GM12891 (cell line): ENCODE data around the gene OLFM3.

Source experiments
- DNase-seq: peaks from one replicate; pipeline ENCODE4 v3.0.0; 2011; ENCODE audit warnings: low spot score; ENCODE audit not compliant: insufficient read length
- FAIRE-seq: peaks from 2 replicates; lab custom pipeline; 2011; peaks lifted over from hg19 to GRCh38; lab: Jason Lieb, UNC
- PAX5 ChIP-seq: IDR thresholded peaks from 2 replicates; pipeline ENCODE4 v1.6.1; 2011; ENCODE audit warnings: low read length, moderate library complexity, mild to moderate bottlenecking; ENCODE audit not compliant: insufficient read depth, severe bottlenecking
- POLR2A ChIP-seq: IDR thresholded peaks from 2 replicates; pipeline ENCODE4 v1.6.1; 2011; ENCODE audit warnings: low read depth, low read length, control low read depth
- POLR2AphosphoS5 ChIP-seq: IDR thresholded peaks from 2 replicates; pipeline ENCODE4 v1.6.1; 2011; ENCODE audit warnings: low read depth, low read length, control low read depth
- POU2F2 ChIP-seq: IDR thresholded peaks from 2 replicates; pipeline ENCODE4 v1.6.1; 2011; ENCODE audit warnings: low read depth, mild to moderate bottlenecking, control low read depth, low read length, moderate library complexity
- SPI1 ChIP-seq: IDR thresholded peaks from 2 replicates; pipeline ENCODE4 v1.6.1; 2011; ENCODE audit warnings: low read depth, low read length, control low read depth
- TAF1 ChIP-seq: IDR thresholded peaks from 2 replicates; pipeline ENCODE4 v1.6.1; 2011; ENCODE audit warnings: low read depth, low read length, control low read depth

Gene OLFM3

GRCh38 chr1:101826416-101826815, 170.3 kb downstream of the OLFM3 start:
- TF ChIP-seq PAX5 (no peak), TAF1 (no peak), POLR2AphosphoS5 (no peak), POLR2A (no peak), SPI1 (no peak), POU2F2 (no peak)
- FAIRE-seq = no peak
- DNase-seq = no peak

- no peak for TF ChIP-seq PAX5
- no peak for TF ChIP-seq TAF1
- no peak for TF ChIP-seq SPI1
- no peak for TF ChIP-seq POU2F2
- no peak for TF ChIP-seq POLR2A
- TF ChIP-seq POLR2AphosphoS5 = no peak
- FAIRE-seq (no peak), DNase-seq (no peak)
Measured at GRCh38 chr1:101820071-101820470, 176.7 kb downstream of the OLFM3 start.

- no peak for FAIRE-seq
- TF ChIP-seq POLR2AphosphoS5 (no peak), POU2F2 (no peak), PAX5 (no peak), POLR2A (no peak), TAF1 (no peak), SPI1 (no peak)
- no peak for DNase-seq
Measured at GRCh38 chr1:101816262-101816661, 180.5 kb downstream of the OLFM3 start.

- DNase-seq = no peak
- TF ChIP-seq SPI1 (no peak), POLR2AphosphoS5 (no peak), PAX5 (no peak)
- no peak for FAIRE-seq
Measured at GRCh38 chr1:101798417-101798816, 198.3 kb downstream of the OLFM3 start.

- TF ChIP-seq POLR2A = no peak
- DNase-seq = no peak
- FAIRE-seq = no peak
Measured at GRCh38 chr1:101797722-101798121, 199.0 kb downstream of the OLFM3 start.

GRCh38 chr1:101781201-101781831, 215.4 kb downstream of the OLFM3 start:
- TF ChIP-seq PAX5 (no peak), TAF1 (no peak), POLR2A (no peak), POLR2AphosphoS5 (no peak), SPI1 (no peak), POU2F2 (no peak)
- FAIRE-seq (no peak), DNase-seq (no peak)

GRCh38 chr1:101769520-101769919, 227.2 kb downstream of the OLFM3 start:
- no peak for DNase-seq
- TF ChIP-seq SPI1 (no peak), POLR2A (no peak), POU2F2 (no peak), TAF1 (no peak), PAX5 (no peak), POLR2AphosphoS5 (no peak)
- no peak for FAIRE-seq

- FAIRE-seq (no peak), DNase-seq (no peak)
- TF ChIP-seq TAF1 (no peak), POU2F2 (no peak), POLR2A (no peak), SPI1 (no peak), PAX5 (no peak), POLR2AphosphoS5 (no peak)
Measured at GRCh38 chr1:101757985-101758384, 238.7 kb downstream of the OLFM3 start.

GRCh38 chr1:101756411-101756810, 240.3 kb downstream of the OLFM3 start:
- DNase-seq (no peak), FAIRE-seq (no peak)
- no peak for TF ChIP-seq POLR2A
- no peak for TF ChIP-seq POU2F2
- TF ChIP-seq TAF1 = no peak
- no peak for TF ChIP-seq PAX5
- no peak for TF ChIP-seq POLR2AphosphoS5
- no peak for TF ChIP-seq SPI1
